Tibial artery (tissue), 4 donors: ENCODE measurements around the gene TMEM132D.

Source experiments
- DNase-seq, 2 donors: peaks; one replicate each; pipeline ENCODE4 v3.0.0-alpha.2; 2019
- H3K27ac ChIP-seq, 2 donors: fragments of 200-600 bp; sonication (generic) in 1 of 2; 1 replicate in 1 of 2; 2 replicates in 1 of 2; pipeline ENCODE4 v1.5.1; 2018 to 2019; ENCODE audit warnings: mild to moderate bottlenecking in 1 of 2
- H3K27me3 ChIP-seq, 2 donors: fragments of 200-600 bp; sonication (generic) in 1 of 2; one replicate each; pipeline versions ENCODE4 v1.5.1 to v1.6.0; 2016 to 2019
- H3K36me3 ChIP-seq, 3 donors: fragments of 200-600 bp; sonication (generic) in 2 of 3; one replicate each; pipeline ENCODE4 v1.5.1; 2016 to 2019; ENCODE audit warnings: mild to moderate bottlenecking in 2 of 3
- H3K4me1 ChIP-seq, 4 donors: fragments of 200-600 bp; sonication (generic) in 2 of 4; 1 replicate in 3 of 4; 2 replicates in 1 of 4; pipeline ENCODE4 v1.5.1; 2016 to 2019
- H3K4me3 ChIP-seq, 2 donors: fragments of 200-600 bp; sonication (generic) in 1 of 2; 1 replicate in 1 of 2; 2 replicates in 1 of 2; pipeline ENCODE4 v1.5.1; 2018 to 2019; ENCODE audit warnings: mild to moderate bottlenecking in 2 of 2
- H3K9me3 ChIP-seq, 3 donors: fragments of 200-600 bp; sonication (generic) in 1 of 3; one replicate each; pipeline ENCODE4 v1.5.1; 2016 to 2019
- intact Hi-C: fragments of 100-400 bp; cut with DNase I; formaldehyde crosslinking; loops from one replicate; pipeline ENCODE4 v1.15.0; 2023; ENCODE audit warnings: low total_unique reads
- TF ChIP-seq, protein P1 (sequence below), 2 experiments: fragments of 200-600 bp in 1 of 2; fragments of 450-650 bp in 1 of 2; IDR thresholded peaks; one replicate each; pipeline ENCODE4 v1.5.1; 2017 to 2019; ENCODE audit warnings: antibody characterized with exemption in 2 of 2, mild to moderate bottlenecking in 1 of 2, moderate library complexity in 1 of 2

The TMEM132D gene

DNA sequence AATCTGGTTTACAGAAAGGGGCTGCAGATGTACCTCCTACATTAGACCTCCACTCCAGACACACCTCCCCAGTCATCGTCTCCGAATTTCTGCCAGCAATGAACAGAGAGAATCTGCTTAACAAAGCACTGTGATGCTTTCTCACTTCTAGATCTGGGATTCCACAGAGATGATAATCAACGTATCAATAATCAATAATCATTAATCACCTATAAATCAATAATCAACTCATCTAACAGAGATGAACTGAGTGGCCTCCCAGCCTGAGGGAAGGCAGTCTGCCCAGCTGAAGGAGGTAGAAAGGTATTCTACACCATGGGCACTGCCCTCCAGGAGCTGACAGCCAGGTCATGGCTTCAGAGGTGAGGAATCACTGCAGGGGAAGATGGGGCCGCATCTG lies 183.2 kb downstream of the TMEM132D start:
- TF ChIP-seq, protein P1, sequence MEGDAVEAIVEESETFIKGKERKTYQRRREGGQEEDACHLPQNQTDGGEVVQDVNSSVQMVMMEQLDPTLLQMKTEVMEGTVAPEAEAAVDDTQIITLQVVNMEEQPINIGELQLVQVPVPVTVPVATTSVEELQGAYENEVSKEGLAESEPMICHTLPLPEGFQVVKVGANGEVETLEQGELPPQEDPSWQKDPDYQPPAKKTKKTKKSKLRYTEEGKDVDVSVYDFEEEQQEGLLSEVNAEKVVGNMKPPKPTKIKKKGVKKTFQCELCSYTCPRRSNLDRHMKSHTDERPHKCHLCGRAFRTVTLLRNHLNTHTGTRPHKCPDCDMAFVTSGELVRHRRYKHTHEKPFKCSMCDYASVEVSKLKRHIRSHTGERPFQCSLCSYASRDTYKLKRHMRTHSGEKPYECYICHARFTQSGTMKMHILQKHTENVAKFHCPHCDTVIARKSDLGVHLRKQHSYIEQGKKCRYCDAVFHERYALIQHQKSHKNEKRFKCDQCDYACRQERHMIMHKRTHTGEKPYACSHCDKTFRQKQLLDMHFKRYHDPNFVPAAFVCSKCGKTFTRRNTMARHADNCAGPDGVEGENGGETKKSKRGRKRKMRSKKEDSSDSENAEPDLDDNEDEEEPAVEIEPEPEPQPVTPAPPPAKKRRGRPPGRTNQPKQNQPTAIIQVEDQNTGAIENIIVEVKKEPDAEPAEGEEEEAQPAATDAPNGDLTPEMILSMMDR (IDR thresholded peaks at IDR 0.05): no peak
- peaks cover 0 to 13% (median 0%) of the 10 kb centered on the region in 3 donors for H3K9me3 ChIP-seq
- intact Hi-C loops: no loop called here
- no peaks in the 10 kb centered on the region for H3K27me3 ChIP-seq
- no peaks in the 10 kb centered on the region for H3K36me3 ChIP-seq
- no peak overlapping the region for H3K4me3 ChIP-seq
- H3K27ac ChIP-seq: no peak overlapping the region
- DNase-seq: no peak
- H3K4me1 ChIP-seq: no peaks in the 10 kb centered on the region

DNA sequence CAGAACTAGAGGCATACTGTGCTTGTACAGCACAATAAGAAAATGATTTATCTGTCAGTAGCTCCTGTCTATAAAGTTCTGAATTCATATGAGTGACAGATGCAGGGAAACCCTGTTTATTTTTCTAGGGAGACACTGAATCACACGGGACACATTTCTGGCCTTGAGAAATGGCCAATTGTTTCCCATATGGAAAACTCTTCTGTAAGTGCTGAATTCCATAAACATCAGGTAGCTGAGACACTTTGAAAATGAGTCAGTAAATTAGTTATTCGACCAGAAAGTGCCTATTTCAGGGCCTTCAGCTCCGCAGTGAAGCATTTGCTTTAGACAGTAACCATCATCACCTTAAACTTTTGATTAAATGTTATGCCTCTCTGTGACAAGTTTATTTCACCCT lies 184.4 kb downstream of the TMEM132D start:
- H3K4me1 ChIP-seq: no peaks in the 10 kb centered on the region
- no peaks in the 10 kb centered on the region for H3K36me3 ChIP-seq
- no peak overlapping the region for H3K4me3 ChIP-seq
- TF ChIP-seq, protein P1 (IDR thresholded peaks at IDR 0.05): no peak
- H3K9me3 ChIP-seq: peaks cover 0 to 4% (median 0%) of the 10 kb centered on the region in 3 donors
- intact Hi-C loops: no loop called here
- no peaks in the 10 kb centered on the region for H3K27me3 ChIP-seq
- H3K27ac ChIP-seq: no peak overlapping the region
- DNase-seq: no peak

DNA sequence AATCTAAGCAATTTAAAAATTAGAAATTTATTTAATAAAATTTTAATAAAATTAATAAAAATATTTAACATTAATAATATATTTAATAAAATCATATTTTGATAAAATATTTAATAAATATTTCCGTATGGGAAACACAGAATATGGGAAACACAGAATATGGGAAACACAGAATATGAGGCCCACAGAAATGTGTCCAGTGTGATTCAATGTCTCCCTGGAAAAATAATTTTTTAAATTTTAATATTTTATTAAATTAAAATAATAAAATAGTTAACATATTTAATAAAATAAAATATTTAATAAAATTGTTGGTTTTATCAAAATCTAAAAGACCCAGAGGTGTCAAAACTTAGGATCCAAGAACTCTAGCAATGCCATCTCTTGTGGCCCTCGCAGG lies 186.4 kb downstream of the TMEM132D start:
- Histone ChIP-seq H3K27ac (no peak overlapping the region), H3K36me3 (no peaks in the 10 kb centered on the region), H3K4me1 (no peaks in the 10 kb centered on the region), H3K27me3 (no peaks in the 10 kb centered on the region), H3K4me3 (no peak overlapping the region), H3K9me3 (peaks cover 0 to 12% (median 0%) of the 10 kb centered on the region in 3 donors)
- intact Hi-C loops: no loop called here
- DNase-seq: no peak
- TF ChIP-seq, protein P1 (IDR thresholded peaks at IDR 0.05): no peak

DNA sequence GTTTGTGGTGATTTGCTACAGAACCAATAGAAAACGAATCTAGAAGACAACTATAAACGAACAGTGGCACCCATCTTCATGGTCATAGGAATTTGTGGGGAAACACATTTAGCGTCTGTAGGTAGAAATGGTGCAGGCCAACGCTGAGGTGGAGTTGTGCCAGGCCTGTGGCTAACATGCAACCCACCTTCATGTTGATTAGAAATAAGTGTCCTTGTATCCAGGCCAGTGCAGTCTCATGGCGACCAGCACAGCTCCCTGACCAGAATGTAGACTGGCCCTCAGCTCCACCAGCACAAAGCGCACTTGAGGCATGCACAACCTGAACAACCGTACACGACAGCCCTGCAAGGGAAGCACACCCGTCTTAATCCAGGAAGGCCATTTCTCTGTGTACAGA lies 187.0 kb downstream of the TMEM132D start:
- no peak overlapping the region for H3K4me3 ChIP-seq
- TF ChIP-seq, protein P1 (IDR thresholded peaks at IDR 0.05): no peak
- H3K9me3 ChIP-seq: peaks cover 0 to 14% (median 0%) of the 10 kb centered on the region in 3 donors
- no peaks in the 10 kb centered on the region for H3K27me3 ChIP-seq
- H3K36me3 ChIP-seq: no peaks in the 10 kb centered on the region
- intact Hi-C loops: no loop called here
- H3K4me1 ChIP-seq: no peaks in the 10 kb centered on the region
- H3K27ac ChIP-seq: no peak overlapping the region
- no peak for DNase-seq

DNA sequence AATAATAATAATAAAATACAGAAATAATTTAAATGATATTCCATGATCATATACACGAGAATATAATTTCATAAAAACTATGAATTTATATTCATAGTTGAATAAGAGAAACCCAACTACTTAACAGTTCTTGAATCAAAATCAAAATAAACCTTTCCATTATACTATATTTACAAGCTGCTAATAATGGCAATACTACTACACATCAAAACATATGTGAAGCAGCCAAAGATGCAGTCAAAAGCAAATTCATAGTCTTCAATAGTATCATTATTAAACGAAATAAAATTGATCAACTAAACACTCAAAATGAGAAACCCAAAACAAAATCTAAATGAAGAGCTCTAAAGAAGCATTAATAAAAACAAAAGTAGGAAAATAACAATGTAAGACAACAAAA lies 197.1 kb downstream of the TMEM132D start:
- Histone ChIP-seq H3K9me3 (peaks cover 0 to 14% (median 0%) of the 10 kb centered on the region in 3 donors), H3K4me3 (no peak overlapping the region), H3K27ac (no peak overlapping the region), H3K4me1 (no peaks in the 10 kb centered on the region), H3K36me3 (no peaks in the 10 kb centered on the region), H3K27me3 (no peaks in the 10 kb centered on the region)
- DNase-seq: no peak
- TF ChIP-seq, protein P1 (IDR thresholded peaks at IDR 0.05): no peak
- intact Hi-C loops: no loop called here

DNA sequence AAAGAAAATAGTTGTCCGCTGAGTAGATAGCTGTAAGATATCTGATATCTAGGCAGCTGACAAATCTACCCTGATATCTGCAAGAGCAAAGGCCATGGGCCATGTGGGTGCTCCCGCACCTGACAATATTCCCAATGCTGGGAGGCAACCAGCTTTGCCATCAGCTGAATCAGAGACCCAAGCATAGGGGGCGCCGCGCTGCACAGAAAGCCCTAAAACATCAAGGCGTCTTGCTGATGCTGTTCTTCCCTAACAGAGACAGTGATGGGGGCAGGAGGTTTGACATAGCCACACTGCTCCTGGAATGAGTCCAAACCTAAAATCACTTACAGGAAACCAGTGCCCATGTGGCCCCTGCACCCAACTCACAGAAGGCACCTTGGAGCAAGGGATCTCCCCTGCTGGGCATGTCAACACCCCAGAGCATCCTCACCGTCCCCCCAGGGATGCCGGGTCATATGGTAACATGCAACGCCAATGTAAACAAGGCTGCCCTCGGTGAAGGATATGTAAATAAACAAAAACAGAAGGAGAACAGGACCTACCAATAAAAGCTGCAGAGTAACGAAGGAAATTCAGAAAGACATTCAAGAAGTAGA lies 199.5 kb downstream of the TMEM132D start:
- peaks cover 0 to 14% (median 0%) of the 10 kb centered on the region in 3 donors for H3K9me3 ChIP-seq
- H3K36me3 ChIP-seq: no peaks in the 10 kb centered on the region
- intact Hi-C loops: no loop called here
- DNase-seq: no peak
- no peak overlapping the region for H3K27ac ChIP-seq
- H3K4me3 ChIP-seq: no peak overlapping the region
- H3K27me3 ChIP-seq: no peaks in the 10 kb centered on the region
- H3K4me1 ChIP-seq: no peaks in the 10 kb centered on the region
- TF ChIP-seq, protein P1 (IDR thresholded peaks at IDR 0.05): no peak
